Activated B cell treated with CpG ODN at 0.5 μM for 24 hours (primary cell): ENCODE results near the gene WDR1. TPM values are rescaled to one million over a fixed set of nuclear protein-coding genes. Genes with fewer than 3 reads are reported as not detected.

ENCODE experiments used
- ATAC-seq: fragments of 200-7000 bp; cut with Tn5 transposase; one replicate; pipeline ENCODE4 v1.10.0; 2021; ENCODE audit warnings: low read depth, mild to moderate bottlenecking, moderate library complexity
- CTCF ChIA-PET: fragments of 350-600 bp; sonication (Branson Sonifier 250); formaldehyde crosslinking; loops from one replicate; lab custom pipeline; 2021; ENCODE audit warnings: antibody characterized with exemption; lab: Charles Lee
- POLR2A ChIA-PET: fragments of 350-600 bp; sonication (Branson Sonifier 250); formaldehyde crosslinking; loops from one replicate; lab custom pipeline; 2021; ENCODE audit warnings: antibody characterized with exemption; lab: Charles Lee
- DNase-seq: peaks from one replicate; pipeline ENCODE4 v3.0.0; 2022
- H3K27ac Mint-ChIP-seq: one replicate; pipeline ENCODE4 v1.8.0; 2020; ENCODE audit warnings: mixed read lengths
- H3K27me3 Mint-ChIP-seq: one replicate; pipeline ENCODE4 v1.8.0; 2021; ENCODE audit warnings: mixed read lengths
- H3K36me3 Mint-ChIP-seq: one replicate; pipeline ENCODE4 v1.8.0; 2021; ENCODE audit warnings: low read depth, mixed read lengths
- H3K4me1 Mint-ChIP-seq: one replicate; pipeline ENCODE4 v1.8.0; 2021; ENCODE audit warnings: mixed read lengths
- H3K4me3 Mint-ChIP-seq: one replicate; pipeline ENCODE4 v1.8.0; 2020; ENCODE audit warnings: mild to moderate bottlenecking, mixed read lengths
- H3K9me3 Mint-ChIP-seq: one replicate; pipeline ENCODE4 v1.8.0; 2020; ENCODE audit warnings: mixed read lengths
- CTCF ChIP-seq: fragments of 200-600 bp; IDR thresholded peaks from one replicate; pipeline ENCODE4 v1.8.0; 2022; ENCODE audit warnings: antibody characterized with exemption, mild to moderate bottlenecking
- intact Hi-C: fragments of 100-400 bp; cut with micrococcal nuclease; formaldehyde crosslinking; loops from one replicate; pipeline ENCODE4 v1.15.1; 2024
- total RNA-seq: library from RNA; stranded (reverse); gene quantifications from 2 replicates; pipeline ENCODE4 v1.2.3, GENCODE V29; 2022

The WDR1 gene
- total RNA-seq, 1 donor from 2014 or later = 337 TPM

DNA sequence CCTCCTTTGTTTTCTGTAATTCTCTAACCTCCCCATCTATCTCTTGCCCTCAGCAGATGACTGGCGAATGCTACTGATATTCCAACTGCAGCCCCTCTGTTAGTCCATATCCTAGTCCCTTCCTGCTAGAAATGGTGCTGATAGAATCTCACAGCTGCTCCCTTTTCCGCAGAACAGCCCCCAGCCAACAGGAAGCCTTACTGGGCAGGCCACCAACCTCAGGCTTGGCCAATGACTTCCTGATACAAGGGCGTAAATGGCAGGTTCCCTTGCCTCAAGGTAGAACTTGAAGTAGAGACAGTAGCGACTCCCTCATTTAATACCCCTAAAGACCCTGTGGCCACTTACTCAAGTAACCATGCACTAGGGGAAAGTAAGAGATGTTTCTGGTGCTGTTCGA is 68.6 kb downstream of the WDR1 start:
- DNase-seq (no peak), ATAC-seq (no peak)
- H3K4me3 Mint-ChIP-seq = no peak overlapping the region
- POLR2A ChIA-PET = no interaction called here
- CTCF ChIA-PET = no interaction called here
- no peak for TF ChIP-seq CTCF
- H3K4me1 Mint-ChIP-seq = peaks cover 11% of the 10 kb centered on the region
- peaks cover 7% of the 10 kb centered on the region for H3K27me3 Mint-ChIP-seq
- intact Hi-C loops = no loop called here
- H3K36me3 Mint-ChIP-seq = no peaks in the 10 kb centered on the region
- peaks cover under 1% of the 10 kb centered on the region for H3K9me3 Mint-ChIP-seq
- no peak overlapping the region for H3K27ac Mint-ChIP-seq

- Mint-ChIP-seq H3K4me1 (peaks cover 11% of the 10 kb centered on the region), H3K27me3 (peaks cover 7% of the 10 kb centered on the region), H3K9me3 (peaks cover 7% of the 10 kb centered on the region), H3K4me3 (no peak overlapping the region), H3K36me3 (peaks cover 8% of the 10 kb centered on the region), H3K27ac (no peak overlapping the region)
- ChIA-PET POLR2A (no interaction called here), CTCF (no interaction called here)
- TF ChIP-seq CTCF = no peak
- no peak for ATAC-seq
- intact Hi-C loops = no loop called here
- no peak for DNase-seq
These were observed 70.1 kb downstream of the WDR1 start for GRCh38 chr4:10046471-10046870.

DNA sequence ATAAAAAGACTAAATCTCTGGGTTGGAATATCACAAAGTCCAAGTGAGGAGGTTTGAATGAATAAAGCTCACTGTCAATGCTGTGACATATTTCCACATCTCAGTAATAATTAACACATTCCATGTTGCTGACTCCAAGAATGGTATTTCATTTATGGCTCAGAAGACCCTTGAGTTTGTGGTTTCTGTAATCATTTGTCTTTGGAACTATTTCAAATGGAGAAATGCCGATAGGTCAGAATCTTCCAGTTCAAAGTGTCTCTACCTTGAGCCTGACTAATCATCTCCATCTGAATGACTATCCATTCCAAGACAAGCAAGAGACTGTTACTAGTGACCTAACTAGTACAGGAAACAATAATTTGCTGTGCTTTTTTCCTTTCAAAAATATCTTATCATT is 71.1 kb downstream of the WDR1 start:
- no peak for TF ChIP-seq CTCF
- ATAC-seq = no peak
- H3K9me3 Mint-ChIP-seq = peaks cover 7% of the 10 kb centered on the region
- H3K36me3 Mint-ChIP-seq = peaks cover 8% of the 10 kb centered on the region
- no peak for DNase-seq
- H3K27me3 Mint-ChIP-seq = peaks cover 7% of the 10 kb centered on the region
- ChIA-PET POLR2A (no interaction called here), CTCF (no interaction called here)
- no peak overlapping the region for H3K4me3 Mint-ChIP-seq
- intact Hi-C loops = no loop called here
- H3K27ac Mint-ChIP-seq = no peak overlapping the region
- H3K4me1 Mint-ChIP-seq = peaks cover 11% of the 10 kb centered on the region

DNA sequence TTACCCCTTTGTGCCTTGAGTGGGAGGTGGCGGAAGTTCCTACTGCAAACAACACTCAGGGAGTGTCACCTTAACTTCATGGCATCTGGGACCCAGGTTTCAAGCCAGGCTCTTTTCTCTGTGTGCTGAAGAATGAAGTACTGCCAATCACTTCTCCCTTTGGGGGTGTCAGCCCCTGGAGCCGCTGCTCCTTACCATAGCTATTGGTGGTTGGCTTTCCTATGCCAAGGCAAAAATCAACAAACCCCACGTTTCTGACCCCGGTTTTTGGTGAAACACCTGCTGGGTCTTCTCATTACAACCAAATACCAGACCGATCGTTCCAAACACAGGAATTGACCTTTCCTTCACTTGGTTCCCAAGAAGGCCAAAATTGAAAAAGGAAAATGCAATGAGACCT is 75.6 kb downstream of the WDR1 start:
- H3K9me3 Mint-ChIP-seq = peaks cover 7% of the 10 kb centered on the region
- no peak for TF ChIP-seq CTCF
- no peak overlapping the region for H3K4me3 Mint-ChIP-seq
- intact Hi-C loops = no loop called here
- ATAC-seq (no peak), DNase-seq (no peak)
- peaks cover 11% of the 10 kb centered on the region for H3K4me1 Mint-ChIP-seq
- H3K27me3 Mint-ChIP-seq = no peaks in the 10 kb centered on the region
- peaks cover 8% of the 10 kb centered on the region for H3K36me3 Mint-ChIP-seq
- ChIA-PET POLR2A (no interaction called here), CTCF (no interaction called here)
- H3K27ac Mint-ChIP-seq = no peak overlapping the region

DNA sequence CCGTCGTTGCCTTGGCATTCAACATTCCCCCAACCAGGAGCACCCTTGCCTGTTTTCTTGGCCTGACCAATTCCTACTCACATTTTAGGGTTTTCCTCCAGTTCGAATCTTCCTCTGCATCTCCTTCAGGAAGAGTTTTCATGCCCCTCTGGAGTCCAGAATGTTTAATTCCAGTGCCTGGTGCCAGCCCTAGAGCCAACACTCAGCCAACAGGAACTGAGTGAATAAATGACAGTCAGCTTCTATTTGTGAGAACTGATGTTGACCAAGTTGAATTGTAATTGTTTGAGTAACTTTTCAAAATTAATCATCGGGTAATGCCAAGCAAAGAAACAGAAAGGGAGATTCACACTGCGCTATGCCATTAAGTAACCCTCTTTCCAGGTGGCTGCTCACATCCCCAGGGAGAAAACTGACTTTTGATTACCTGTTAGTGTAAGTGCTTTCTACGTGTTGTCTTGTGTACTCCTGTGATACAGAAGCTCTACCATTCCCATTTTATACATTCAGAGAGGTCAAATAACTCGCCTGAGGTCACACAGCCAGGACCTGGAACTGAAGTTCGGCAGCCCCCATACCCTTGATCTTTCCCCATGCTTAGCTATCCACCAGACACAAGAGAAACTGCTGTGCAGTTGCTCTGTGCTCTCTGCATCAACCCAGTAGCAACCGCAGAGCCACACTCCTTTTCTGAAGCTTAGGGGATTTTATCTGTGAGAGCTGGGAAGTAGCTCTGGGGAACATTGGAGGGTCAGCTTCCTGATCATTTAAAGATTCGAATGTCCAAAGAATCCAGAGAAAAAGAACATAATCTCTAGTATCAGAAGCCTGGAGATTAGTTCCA is 76.3 kb downstream of the WDR1 start:
- CTCF ChIA-PET = no interaction called here
- intact Hi-C loops = no loop called here
- Mint-ChIP-seq H3K36me3 (peaks cover 8% of the 10 kb centered on the region), H3K27me3 (no peaks in the 10 kb centered on the region), H3K27ac (no peak overlapping the region), H3K4me3 (no peak overlapping the region), H3K9me3 (peaks cover 7% of the 10 kb centered on the region), H3K4me1 (peaks cover 7% of the 10 kb centered on the region)
- no peak for TF ChIP-seq CTCF
- POLR2A ChIA-PET = no interaction called here
- no peak for ATAC-seq
- no peak for DNase-seq
